OCI-LY7 (cell line): Measurements from ENCODE around the gene CEP70. TPM values are rescaled to one million over a fixed set of nuclear protein-coding genes. Genes with fewer than 3 reads are reported as not detected.
"Not testable (repeated sequence)": the region's sequence is repeated elsewhere in the genome, so short reads cannot be mapped to it uniquely, and the experiment has no call there.

Source experiments
- BruUV-seq: library from RNA; stranded (reverse); fragments of 400-500 nt; replicated peaks from 2 replicates; lab custom pipeline; 2021; lab: Mats Ljungman, UMichigan
- CTCF ChIA-PET: fragments of 300-600 bp; sonication (Branson Sonifier 250); formaldehyde crosslinking; loops from one replicate; lab custom pipeline; 2022; ENCODE audit warnings: antibody characterized with exemption; ENCODE audit not compliant: unreplicated experiment; lab: Charles Lee
- POLR2A ChIA-PET: fragments of 300-600 bp; sonication (Branson Sonifier 250); formaldehyde crosslinking; loops from one replicate; lab custom pipeline; 2022; ENCODE audit warnings: antibody characterized with exemption; lab: Charles Lee
- DNase-seq: peaks from one replicate; pipeline ENCODE4 v3.0.0-alpha.2; 2015; ENCODE audit warnings: low spot score
- H2AFZ ChIP-seq: fragments of 200-600 bp; sonication (generic), shearing (Covaris generic); 2 replicates; pipeline ENCODE4 v1.6.1; 2014; ENCODE audit warnings: mild to moderate bottlenecking, antibody characterized with exemption, low read length, moderate library complexity
- H3K27ac ChIP-seq: fragments of 200-600 bp; sonication (generic); 2 replicates; pipeline ENCODE4 v1.5.1; 2014; ENCODE audit warnings: mixed run types, low read depth, mild to moderate bottlenecking, moderate library complexity, low read length, inconsistent platforms; ENCODE audit not compliant: poor library complexity, severe bottlenecking
- H3K36me3 ChIP-seq: fragments of 200-600 bp; sonication (generic); 2 replicates; pipeline ENCODE4 v1.6.1; 2014; ENCODE audit warnings: mild to moderate bottlenecking, antibody characterized with exemption, low read length, moderate library complexity, mixed read lengths; ENCODE audit not compliant: insufficient read depth
- H3K4me1 ChIP-seq: fragments of 200-600 bp; sonication (generic); 2 replicates; pipeline ENCODE4 v1.5.1; 2014; ENCODE audit warnings: mild to moderate bottlenecking, low read length; ENCODE audit not compliant: insufficient read depth, poor library complexity, severe bottlenecking
- H3K4me2 ChIP-seq: fragments of 200-600 bp; sonication (generic); 2 replicates; pipeline ENCODE4 v1.6.1; 2014; ENCODE audit warnings: mild to moderate bottlenecking, low read length
- H3K4me3 ChIP-seq: fragments of 200-600 bp; sonication (generic); 2 replicates; pipeline ENCODE4 v1.5.1; 2014; ENCODE audit warnings: mild to moderate bottlenecking, low read depth, low read length; ENCODE audit not compliant: poor library complexity, severe bottlenecking
- H3K79me2 ChIP-seq: fragments of 200-600 bp; sonication (generic); 2 replicates; pipeline ENCODE4 v1.6.1; 2016; ENCODE audit warnings: low read depth, mild to moderate bottlenecking, low read length, moderate library complexity, mixed read lengths; ENCODE audit not compliant: insufficient read depth
- H3K9me2 ChIP-seq: fragments of 200-600 bp; sonication (generic); 2 replicates; pipeline ENCODE4 v1.6.1; 2016; ENCODE audit warnings: mild to moderate bottlenecking, low read length, mixed read lengths; ENCODE audit not compliant: insufficient read depth
- H3K9me3 ChIP-seq: fragments of 200-600 bp; sonication (generic); 2 replicates; pipeline ENCODE4 v1.6.1; 2014; ENCODE audit warnings: mild to moderate bottlenecking, mixed run types, low read length, mixed read lengths
- H4K20me1 ChIP-seq: fragments of 200-600 bp; sonication (generic); 2 replicates; pipeline ENCODE4 v1.6.1; 2014; ENCODE audit warnings: mild to moderate bottlenecking, antibody characterized with exemption, low read length, moderate library complexity, mixed read lengths; ENCODE audit not compliant: insufficient read depth
- EZH2phosphoT487 ChIP-seq: fragments of 200-600 bp; sonication (generic); IDR thresholded peaks from 2 replicates; pipeline ENCODE4 v1.6.1; 2018; ENCODE audit warnings: low read depth, borderline replicate concordance, mild to moderate bottlenecking, mixed run types, antibody characterized with exemption, low read length, moderate library complexity, mixed read lengths
- intact Hi-C: fragments of 100-400 bp; cut with micrococcal nuclease; formaldehyde crosslinking; loops from one replicate; pipeline ENCODE4 v1.10.0; 2022; ENCODE audit not compliant: unreplicated experiment
- total RNA-seq, 2 experiments: library from RNA; depleted of rRNA in 1 of 2; stranded (reverse); fragments of >200 nt in 1 of 2; shearing (Covaris generic) in 1 of 2; gene quantifications; 2 replicates each; pipeline ENCODE4 v1.2.3, GENCODE V29; 2014 to 2022
- TF ChIP-seq, protein P1 (sequence below): fragments of 200-600 bp; sonication (generic); conservative IDR thresholded peaks from 2 replicates; pipeline ENCODE4 v1.5.1; 2014; ENCODE audit warnings: mild to moderate bottlenecking, antibody characterized with exemption, low read length, moderate library complexity, mixed read lengths

CEP70 gene
- total RNA-seq, 2 experiments from 2014 or later = 29.2 to 32.3 TPM

DNA sequence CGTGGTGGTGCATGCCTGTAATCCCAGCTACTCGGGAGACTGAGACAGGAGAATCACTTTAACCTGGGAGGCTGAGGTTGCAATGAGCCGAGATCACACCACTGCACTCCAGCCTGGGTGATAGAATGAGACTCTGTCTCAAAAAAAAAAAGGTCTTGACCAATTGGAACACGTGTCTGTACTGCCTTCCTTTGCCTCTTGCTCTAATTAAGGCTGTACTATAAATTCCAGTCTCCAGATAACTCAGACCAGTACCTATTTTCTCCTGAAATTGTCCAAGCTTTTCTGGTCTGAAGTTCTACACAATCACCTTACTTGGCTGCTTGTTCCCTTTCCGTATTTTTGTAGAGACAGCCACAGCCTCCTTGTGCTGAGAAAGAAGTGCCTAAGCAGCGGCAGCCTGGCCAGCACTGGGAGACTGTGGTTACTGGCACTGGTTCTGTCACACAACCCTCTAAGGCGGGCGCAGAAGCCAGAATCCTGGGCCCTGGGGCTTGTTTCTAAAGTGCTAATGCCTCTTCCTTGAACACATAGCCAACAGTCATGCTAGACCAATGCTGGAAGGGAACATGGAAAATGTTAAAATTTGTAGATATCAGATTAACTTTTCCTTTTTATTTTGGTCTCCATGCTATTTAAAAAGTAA lies 6.2 kb upstream of the CEP70 start:
- ChIA-PET POLR2A (no interaction called here), CTCF (no interaction called here)
- intact Hi-C loops = no loop called here
- no peak for DNase-seq
- peaks cover 3% of the 10 kb centered on the region; the same call in 1 of the 2 replicates for H3K9me3 ChIP-seq
- H3K9me2 ChIP-seq = no peaks in the 10 kb centered on the region
- H3K79me2 ChIP-seq = no peaks in the 10 kb centered on the region
- no peak overlapping the region for H3K4me2 ChIP-seq
- H4K20me1 ChIP-seq = no peaks in the 10 kb centered on the region
- H3K36me3 ChIP-seq = no peaks in the 10 kb centered on the region
- TF ChIP-seq EZH2phosphoT487 = no peak
- TF ChIP-seq, protein P1, sequence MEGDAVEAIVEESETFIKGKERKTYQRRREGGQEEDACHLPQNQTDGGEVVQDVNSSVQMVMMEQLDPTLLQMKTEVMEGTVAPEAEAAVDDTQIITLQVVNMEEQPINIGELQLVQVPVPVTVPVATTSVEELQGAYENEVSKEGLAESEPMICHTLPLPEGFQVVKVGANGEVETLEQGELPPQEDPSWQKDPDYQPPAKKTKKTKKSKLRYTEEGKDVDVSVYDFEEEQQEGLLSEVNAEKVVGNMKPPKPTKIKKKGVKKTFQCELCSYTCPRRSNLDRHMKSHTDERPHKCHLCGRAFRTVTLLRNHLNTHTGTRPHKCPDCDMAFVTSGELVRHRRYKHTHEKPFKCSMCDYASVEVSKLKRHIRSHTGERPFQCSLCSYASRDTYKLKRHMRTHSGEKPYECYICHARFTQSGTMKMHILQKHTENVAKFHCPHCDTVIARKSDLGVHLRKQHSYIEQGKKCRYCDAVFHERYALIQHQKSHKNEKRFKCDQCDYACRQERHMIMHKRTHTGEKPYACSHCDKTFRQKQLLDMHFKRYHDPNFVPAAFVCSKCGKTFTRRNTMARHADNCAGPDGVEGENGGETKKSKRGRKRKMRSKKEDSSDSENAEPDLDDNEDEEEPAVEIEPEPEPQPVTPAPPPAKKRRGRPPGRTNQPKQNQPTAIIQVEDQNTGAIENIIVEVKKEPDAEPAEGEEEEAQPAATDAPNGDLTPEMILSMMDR = no peak
- BruUV-seq = no TSS peak
- no peak overlapping the region for H2AFZ ChIP-seq
- peaks cover 7% of the 10 kb centered on the region for H3K4me1 ChIP-seq
- no peak overlapping the region for H3K4me3 ChIP-seq
- H3K27ac ChIP-seq = no peak overlapping the region

- H3K9me3 ChIP-seq = peaks cover 3% of the 10 kb centered on the region; the same call in 1 of the 2 replicates
- no peak overlapping the region for H3K4me3 ChIP-seq
- no peak overlapping the region for H3K27ac ChIP-seq
- H3K4me2 ChIP-seq = no peak overlapping the region
- CTCF ChIA-PET = no interaction called here
- POLR2A ChIA-PET = no interaction called here
- intact Hi-C loops = loop anchor here (10.0 kb wide), 1 partner anchor 534 kb away; no protein-coding TSS in a partner anchor
- no peaks in the 10 kb centered on the region for H3K36me3 ChIP-seq
- BruUV-seq = no TSS peak
- no peaks in the 10 kb centered on the region for H3K79me2 ChIP-seq
- no peaks in the 10 kb centered on the region for H3K9me2 ChIP-seq
- H3K4me1 ChIP-seq = peaks cover 16% of the 10 kb centered on the region
- no peaks in the 10 kb centered on the region for H4K20me1 ChIP-seq
- no peak for DNase-seq
- TF ChIP-seq, protein P1 = no peak
- TF ChIP-seq EZH2phosphoT487 = no peak
- no peak overlapping the region for H2AFZ ChIP-seq
Observed at GRCh38 chr3:138598534-138598933, 4.5 kb upstream of the CEP70 start.

- H3K79me2 ChIP-seq, H3K9me3 ChIP-seq, BruUV-seq, H3K36me3 ChIP-seq, H3K4me2 ChIP-seq, H2AFZ ChIP-seq, H3K9me2 ChIP-seq, DNase-seq, H3K27ac ChIP-seq, H4K20me1 ChIP-seq, H3K4me3 ChIP-seq: not testable (repeated sequence)
- ChIA-PET CTCF (interaction anchor here (0.6 to 1.1 kb wide), 2 partner anchors 318 to 319 kb away, joined by 3 to 4 read pairs; no protein-coding TSS in a partner anchor), POLR2A (interaction anchor here (1.3 kb wide), 1 partner anchor 318 kb away, joined by 4 read pairs; no protein-coding TSS in a partner anchor)
- intact Hi-C loops = loop anchor here (10.0 kb wide), 1 partner anchor 533 kb away; no protein-coding TSS in a partner anchor
- H3K4me1 ChIP-seq = peaks cover 18% of the 10 kb centered on the region
Observed at GRCh38 chr3:138597186-138597976, 3.3 kb upstream of the CEP70 start.
